Fibroblast of lung (primary cell): ENCODE measurements around the gene ASZ1. TPM values are rescaled to one million over a fixed set of nuclear protein-coding genes. Genes with fewer than 3 reads are reported as not detected.

Source experiments
- DNase-seq, 2 donors: peaks; one replicate each; pipeline versions ENCODE4 v3.0.0 to v3.0.0-alpha.2; 2010; ENCODE audit warnings: low read depth in 2 of 2
- H2AFZ ChIP-seq: 2 replicates; pipeline ENCODE4 v1.5.1; 2012; ENCODE audit warnings: low read length, control low read depth, inconsistent platforms
- H3K27ac ChIP-seq: 2 replicates; pipeline ENCODE4 v1.5.1; 2011; ENCODE audit warnings: low read length, control low read depth; ENCODE audit not compliant: insufficient read depth
- H3K27me3 ChIP-seq: 2 replicates; pipeline ENCODE4 v1.5.1; 2011; ENCODE audit warnings: mild to moderate bottlenecking, low read length; ENCODE audit not compliant: control insufficient read depth, insufficient read depth
- H3K36me3 ChIP-seq: 2 replicates; pipeline ENCODE4 v1.5.1; 2011; ENCODE audit warnings: low read length; ENCODE audit not compliant: control insufficient read depth, insufficient read depth
- H3K4me1 ChIP-seq: 2 replicates; pipeline ENCODE4 v1.5.1; 2011; ENCODE audit warnings: low read length; ENCODE audit not compliant: control insufficient read depth, insufficient read depth; ENCODE audit errors: extremely low read depth
- H3K4me2 ChIP-seq: 2 replicates; pipeline ENCODE4 v1.5.1; 2011; ENCODE audit warnings: low read length, control low read depth; ENCODE audit not compliant: insufficient read depth; ENCODE audit errors: extremely low read depth
- H3K4me3 ChIP-seq, 4 experiments: fragments of 200-600 bp in 1 of 4; sonication (generic) in 1 of 4; replicated peaks in 1 of 4; 2 replicates each; pipeline ENCODE4 v1.5.1; 2011 to 2016; ENCODE audit warnings: low read length in 4 of 4, low read depth in 3 of 4, mild to moderate bottlenecking in 3 of 4, control low read depth in 2 of 4, inconsistent platforms in 1 of 4, mixed read lengths in 1 of 4; ENCODE audit not compliant: insufficient read depth in 1 of 4; ENCODE audit errors: control extremely low read depth in 1 of 4
- H3K79me2 ChIP-seq: 2 replicates; pipeline ENCODE4 v1.5.1; 2012; ENCODE audit warnings: mild to moderate bottlenecking, low read length, inconsistent platforms; ENCODE audit not compliant: control insufficient read depth, insufficient read depth
- H3K9ac ChIP-seq: 2 replicates; pipeline ENCODE4 v1.5.1; 2011; ENCODE audit warnings: mild to moderate bottlenecking, low read length, control low read depth; ENCODE audit not compliant: insufficient read depth
- H3K9me3 ChIP-seq: 2 replicates; pipeline ENCODE4 v1.5.1; 2012; ENCODE audit warnings: low read depth, low read length; ENCODE audit not compliant: control insufficient read depth, insufficient read depth
- H4K20me1 ChIP-seq: 2 replicates; pipeline ENCODE4 v1.5.1; 2011; ENCODE audit warnings: low read length; ENCODE audit not compliant: control insufficient read depth, insufficient read depth; ENCODE audit errors: extremely low read depth
- EZH2 ChIP-seq: IDR thresholded peaks from 2 replicates; pipeline ENCODE4 v1.5.1; 2012; ENCODE audit warnings: low read length, control low read depth, mild to moderate bottlenecking; ENCODE audit errors: missing control alignments
- polyA plus RNA-seq, 2 donors: library from polyadenylated mRNA; depleted of rRNA in 1 of 2; stranded (reverse) in 1 of 2; unstranded in 1 of 2; fragments of >200 nt; gene quantifications; 2 replicates each; pipeline ENCODE4 v1.2.1, GENCODE V29; 2011 to 2012; ENCODE audit warnings: missing spikeins in 1 of 2
- total RNA-seq: library from RNA; depleted of rRNA; stranded (reverse); fragments of >200 nt; gene quantifications from 2 replicates; pipeline ENCODE4 v1.2.1, GENCODE V29; 2014
- TF ChIP-seq, protein P1 (sequence below), 2 donors: IDR thresholded peaks in 1 of 2; conservative IDR thresholded peaks in 1 of 2; 1 replicate in 1 of 2; 2 replicates in 1 of 2; pipeline ENCODE4 v1.5.1; 2011 to 2012; ENCODE audit warnings: low read length in 2 of 2, control low read depth in 1 of 2, inconsistent platforms in 1 of 2, low read depth in 1 of 2, mild to moderate bottlenecking in 1 of 2

ASZ1 gene
- total and polyA plus RNA-seq, 2 donors (not counting 1 experiment from before 2014, with no cell fraction given), result 0.03 TPM; not detected in 1

DNA sequence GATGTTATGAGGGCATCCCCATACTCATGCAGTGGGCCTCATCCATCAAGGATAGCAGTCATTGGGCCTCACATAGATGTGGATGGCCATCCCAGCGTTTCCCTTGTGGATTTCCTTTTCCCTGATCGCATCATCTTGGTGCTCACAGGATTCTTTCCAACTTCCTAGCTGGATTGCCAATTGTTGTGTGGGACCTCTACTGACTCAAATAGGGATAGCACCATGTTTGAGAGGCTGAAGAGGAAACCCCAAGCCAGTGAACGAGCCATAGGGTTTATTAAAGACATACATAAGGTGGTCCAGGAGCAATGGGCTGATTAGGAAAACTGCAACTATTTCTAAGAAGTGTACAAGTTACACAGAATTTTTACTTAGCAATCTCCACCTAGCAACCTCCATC lies 21.8 kb downstream of the ASZ1 start:
- H3K27me3 ChIP-seq, result no peaks in the 10 kb centered on the region
- H4K20me1 ChIP-seq, result no peaks in the 10 kb centered on the region
- H3K9me3 ChIP-seq, result no peaks in the 10 kb centered on the region
- no peaks in the 10 kb centered on the region for H3K36me3 ChIP-seq
- no peaks in the 10 kb centered on the region for H3K79me2 ChIP-seq
- H3K4me2 ChIP-seq, result no peak overlapping the region
- DNase-seq, result no peak
- H3K27ac ChIP-seq, result no peak overlapping the region
- TF ChIP-seq EZH2, result no peak
- TF ChIP-seq, protein P1, sequence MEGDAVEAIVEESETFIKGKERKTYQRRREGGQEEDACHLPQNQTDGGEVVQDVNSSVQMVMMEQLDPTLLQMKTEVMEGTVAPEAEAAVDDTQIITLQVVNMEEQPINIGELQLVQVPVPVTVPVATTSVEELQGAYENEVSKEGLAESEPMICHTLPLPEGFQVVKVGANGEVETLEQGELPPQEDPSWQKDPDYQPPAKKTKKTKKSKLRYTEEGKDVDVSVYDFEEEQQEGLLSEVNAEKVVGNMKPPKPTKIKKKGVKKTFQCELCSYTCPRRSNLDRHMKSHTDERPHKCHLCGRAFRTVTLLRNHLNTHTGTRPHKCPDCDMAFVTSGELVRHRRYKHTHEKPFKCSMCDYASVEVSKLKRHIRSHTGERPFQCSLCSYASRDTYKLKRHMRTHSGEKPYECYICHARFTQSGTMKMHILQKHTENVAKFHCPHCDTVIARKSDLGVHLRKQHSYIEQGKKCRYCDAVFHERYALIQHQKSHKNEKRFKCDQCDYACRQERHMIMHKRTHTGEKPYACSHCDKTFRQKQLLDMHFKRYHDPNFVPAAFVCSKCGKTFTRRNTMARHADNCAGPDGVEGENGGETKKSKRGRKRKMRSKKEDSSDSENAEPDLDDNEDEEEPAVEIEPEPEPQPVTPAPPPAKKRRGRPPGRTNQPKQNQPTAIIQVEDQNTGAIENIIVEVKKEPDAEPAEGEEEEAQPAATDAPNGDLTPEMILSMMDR (conservative IDR thresholded peaks at IDR 0.05 in 1 of 2, IDR thresholded peaks at IDR 0.05 in 1 of 2; ENCODE audit: low read depth in 1 of 2, low read length in 2 of 2), result no peak
- no peak overlapping the region for H3K9ac ChIP-seq
- no peak overlapping the region for H2AFZ ChIP-seq
- H3K4me1 ChIP-seq, result no peaks in the 10 kb centered on the region
- H3K4me3 ChIP-seq, result no peak overlapping the region

- H3K9me3 ChIP-seq, result no peaks in the 10 kb centered on the region
- no peak for DNase-seq
- TF ChIP-seq, protein P1 (conservative IDR thresholded peaks at IDR 0.05 in 1 of 2, IDR thresholded peaks at IDR 0.05 in 1 of 2; ENCODE audit: low read depth in 1 of 2, low read length in 2 of 2), result no peak
- no peak for TF ChIP-seq EZH2
- no peak overlapping the region for H3K9ac ChIP-seq
- H3K79me2 ChIP-seq, result no peaks in the 10 kb centered on the region
- H2AFZ ChIP-seq, result no peak overlapping the region
- H3K27me3 ChIP-seq, result no peaks in the 10 kb centered on the region
- no peaks in the 10 kb centered on the region for H3K4me1 ChIP-seq
- H3K4me2 ChIP-seq, result no peak overlapping the region
- no peaks in the 10 kb centered on the region for H3K36me3 ChIP-seq
- no peak overlapping the region for H3K27ac ChIP-seq
- no peaks in the 10 kb centered on the region for H4K20me1 ChIP-seq
- H3K4me3 ChIP-seq, result no peak overlapping the region
These were observed 23.6 kb downstream of the ASZ1 start for GRCh38 chr7:117403737-117404136.

DNA sequence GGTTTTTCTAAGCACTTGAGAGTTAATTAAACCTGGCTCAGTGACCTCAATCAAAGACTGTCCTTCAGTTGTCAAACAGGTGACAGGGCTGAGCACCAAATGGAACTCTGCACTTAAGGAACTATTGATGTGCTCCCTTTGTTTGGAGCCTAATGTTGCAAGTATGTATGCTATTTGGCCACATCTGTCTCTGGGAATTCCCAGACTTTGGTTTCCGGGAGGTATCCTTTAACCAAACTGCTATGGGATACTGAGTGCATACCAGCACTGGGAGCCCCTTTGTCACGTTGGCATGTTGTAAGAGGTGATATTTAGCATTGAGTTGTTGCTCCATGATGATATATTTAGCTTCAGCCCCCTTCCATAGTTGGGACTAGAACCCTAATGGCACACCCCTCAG lies 25.2 kb downstream of the ASZ1 start:
- no peaks in the 10 kb centered on the region for H3K36me3 ChIP-seq
- no peaks in the 10 kb centered on the region for H3K9me3 ChIP-seq
- no peaks in the 10 kb centered on the region for H4K20me1 ChIP-seq
- H3K4me3 ChIP-seq, result no peak overlapping the region
- TF ChIP-seq, protein P1 (conservative IDR thresholded peaks at IDR 0.05 in 1 of 2, IDR thresholded peaks at IDR 0.05 in 1 of 2; ENCODE audit: low read depth in 1 of 2, low read length in 2 of 2), result no peak
- TF ChIP-seq EZH2, result no peak
- no peak overlapping the region for H3K27ac ChIP-seq
- no peaks in the 10 kb centered on the region for H3K4me1 ChIP-seq
- DNase-seq, result peak in 1 of 2 donors; percentile 62
- H3K9ac ChIP-seq, result no peak overlapping the region
- H2AFZ ChIP-seq, result no peak overlapping the region
- H3K27me3 ChIP-seq, result no peaks in the 10 kb centered on the region
- H3K79me2 ChIP-seq, result no peaks in the 10 kb centered on the region
- no peak overlapping the region for H3K4me2 ChIP-seq
